Hematopoietic multipotent progenitor cell (in vitro differentiated cells): ENCODE measurements around the gene WDR1. TPM values are rescaled to one million over a fixed set of nuclear protein-coding genes. Genes with fewer than 3 reads are reported as not detected.
A peak's percentile ranks its signal among the peaks of the same experiment; 100 is the strongest.
"Not testable (repeated sequence)": the region's sequence is repeated elsewhere in the genome, so short reads cannot be mapped to it uniquely, and the experiment has no call there.

Experiments
- DNase-seq, 3 donors: peaks; one replicate each; pipeline ENCODE4 v3.0.0-alpha.2; 2011 to 2015; ENCODE audit warnings: low read depth in 2 of 3, low spot score in 2 of 3
- total RNA-seq: library from RNA; depleted of rRNA; stranded (reverse); fragments of >200 nt; gene quantifications from one replicate; pipeline ENCODE4 v1.2.3, GENCODE V29; 2012

The WDR1 gene
- total RNA-seq, 1 donor = 261 TPM

GRCh38 chr4:10134141-10134540, 17.5 kb upstream of the WDR1 start:
- DNase-seq = no peak

- DNase-seq = no peak
These were observed 14.6 kb upstream of the WDR1 start for GRCh38 chr4:10131202-10131601.

GRCh38 chr4:10130178-10130888, 13.7 kb upstream of the WDR1 start:
- DNase-seq = no peak

GRCh38 chr4:10129196-10130177, 12.9 kb upstream of the WDR1 start:
- DNase-seq = no peak

GRCh38 chr4:10128761-10129160, 12.2 kb upstream of the WDR1 start:
- no peak for DNase-seq

GRCh38 chr4:10127531-10127930, 10.9 kb upstream of the WDR1 start:
- not testable (repeated sequence) for DNase-seq

- peak in 1 of 3 donors; percentile 31 for DNase-seq
These were observed 7.8 kb upstream of the WDR1 start for GRCh38 chr4:10124167-10124930.

GRCh38 chr4:10123227-10124101, 6.9 kb upstream of the WDR1 start:
- DNase-seq = peak in 2 of 3 donors; percentile 37 to 57

GRCh38 chr4:10122236-10122932, 5.8 kb upstream of the WDR1 start:
- DNase-seq = no peak

GRCh38 chr4:10121568-10122208, 5.1 kb upstream of the WDR1 start:
- no peak for DNase-seq

- no peak for DNase-seq
These were observed 4.5 kb upstream of the WDR1 start for GRCh38 chr4:10120943-10121567.

- DNase-seq = no peak
These were observed 3.2 kb upstream of the WDR1 start for GRCh38 chr4:10119773-10120172.

- DNase-seq = no peak
These were observed 2.7 kb upstream of the WDR1 start for GRCh38 chr4:10119278-10119677.

GRCh38 chr4:10118048-10119004, 1.7 kb upstream of the WDR1 start:
- no peak for DNase-seq

- peak in 2 of 3 donors; percentile 58 to 74 for DNase-seq
These were observed 904 bp upstream of the WDR1 start for GRCh38 chr4:10117359-10118047.

GRCh38 chr4:10115797-10116568, 616 bp downstream of the WDR1 start:
- DNase-seq = no peak
